ENCODE measurements around the gene CHST11.
A peak's percentile ranks its signal among the peaks of the same experiment; 100 is the strongest.

Gene CHST11

DNA sequence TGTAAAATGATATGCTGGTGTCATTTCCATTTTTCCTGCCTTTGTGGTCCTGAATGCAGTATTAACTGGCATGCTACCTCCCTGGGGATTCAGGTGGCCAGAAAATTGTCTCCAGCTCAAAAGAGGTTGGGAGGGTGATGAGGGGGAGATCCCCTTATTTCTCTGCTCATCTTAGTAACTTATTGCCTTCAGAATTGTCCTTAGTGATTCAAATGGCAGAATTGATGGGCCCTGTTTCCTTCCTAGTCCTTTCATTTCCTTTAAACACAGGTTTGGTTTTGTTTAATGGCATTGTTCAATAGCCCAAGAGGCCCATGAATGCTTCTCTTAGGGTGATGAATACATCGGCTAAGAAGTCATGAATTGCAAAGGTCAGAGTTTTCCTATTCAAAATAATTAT is 294.4 kb downstream of the CHST11 start:
- H3K4me3 ChIP-seq (replicated peaks; ENCODE audit: low read depth, low read length), result no peak overlapping the region
- no peak for TF ChIP-seq CTCF (IDR thresholded peaks at IDR 0.05; ENCODE audit: low read length, missing control alignments)
- no peak for DNase-seq (ENCODE audit: low read depth)

- no peak for DNase-seq (ENCODE audit: low read depth)
- H3K4me3 ChIP-seq (replicated peaks; ENCODE audit: low read depth, low read length), result no peak overlapping the region
- no peak for TF ChIP-seq CTCF (IDR thresholded peaks at IDR 0.05; ENCODE audit: low read length, missing control alignments)
Observed at GRCh38 chr12:104751594-104751993, 294.8 kb downstream of the CHST11 start.

DNA sequence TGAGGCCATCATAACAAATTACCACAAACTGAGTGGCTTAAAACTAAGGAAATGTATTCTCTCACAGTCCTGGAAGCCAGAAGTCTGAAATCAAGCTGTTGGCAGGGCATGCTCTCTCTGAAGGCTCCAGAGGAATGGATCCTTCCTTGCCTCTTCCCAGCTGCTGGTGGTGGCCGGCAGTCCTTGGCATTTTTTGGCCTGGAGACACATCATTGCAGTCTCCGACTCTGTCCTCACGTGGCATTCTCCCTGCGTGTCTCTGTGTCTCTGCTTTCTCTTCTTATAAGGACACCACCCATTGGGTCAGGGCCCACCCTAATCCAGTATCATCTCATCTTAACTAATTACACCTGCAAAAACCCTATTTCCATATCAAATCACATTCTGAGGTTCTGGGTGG is 295.3 kb downstream of the CHST11 start:
- no peak overlapping the region for H3K4me3 ChIP-seq (replicated peaks; ENCODE audit: low read depth, low read length)
- TF ChIP-seq CTCF (IDR thresholded peaks at IDR 0.05; ENCODE audit: low read length, missing control alignments), result no peak

GRCh38 chr12:104752881-104753280 is 296.1 kb downstream of the CHST11 start:
- no peak overlapping the region for H3K4me3 ChIP-seq (replicated peaks; ENCODE audit: low read depth, low read length)
- TF ChIP-seq CTCF (IDR thresholded peaks at IDR 0.05; ENCODE audit: low read length, missing control alignments), result no peak
- no peak for DNase-seq (ENCODE audit: low read depth)

More for the DNA sequence above, 295.3 kb downstream of the CHST11 start:
- DNase-seq (ENCODE audit: low read depth), result no peak

DNA sequence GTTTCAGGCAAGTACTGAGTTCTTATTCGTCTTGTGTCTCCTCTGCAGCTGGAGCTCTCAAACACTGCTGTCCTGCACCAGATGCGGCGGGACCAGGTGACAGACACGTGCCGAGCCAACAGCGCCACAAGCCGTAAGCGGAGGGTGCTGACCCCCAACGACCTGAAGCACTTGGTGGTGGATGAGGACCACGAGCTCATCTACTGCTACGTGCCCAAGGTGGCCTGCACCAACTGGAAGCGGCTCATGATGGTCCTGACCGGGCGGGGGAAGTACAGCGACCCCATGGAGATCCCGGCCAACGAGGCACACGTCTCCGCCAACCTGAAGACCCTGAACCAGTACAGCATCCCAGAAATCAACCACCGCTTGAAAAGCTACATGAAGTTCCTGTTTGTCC is 300.2 kb downstream of the CHST11 start:
- no peak overlapping the region for H3K4me3 ChIP-seq (replicated peaks; ENCODE audit: low read depth, low read length)
- DNase-seq (ENCODE audit: low read depth), result no peak
- TF ChIP-seq CTCF (IDR thresholded peaks at IDR 0.05; ENCODE audit: low read length, missing control alignments), result no peak

DNA sequence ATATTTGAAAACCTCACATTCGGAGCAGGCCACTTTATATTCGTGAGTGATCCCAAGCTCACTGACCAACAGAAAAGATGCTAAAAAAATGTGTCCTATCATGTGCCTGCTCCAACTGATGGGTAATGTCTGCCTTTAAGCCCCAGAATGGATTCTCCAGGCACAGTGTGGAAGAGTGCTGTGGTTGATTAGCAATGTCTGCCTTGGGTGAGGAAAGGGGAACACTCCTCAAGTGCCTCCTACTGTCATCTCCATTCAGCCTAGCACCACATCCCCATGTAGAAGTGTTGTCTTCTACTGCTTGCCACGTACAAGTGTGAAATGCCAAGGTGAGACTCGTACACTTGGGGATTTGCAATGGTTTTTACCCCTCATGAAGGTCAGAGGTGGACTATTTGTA is 302.0 kb downstream of the CHST11 start:
- no peak for DNase-seq (ENCODE audit: low read depth)
- TF ChIP-seq CTCF (IDR thresholded peaks at IDR 0.05; ENCODE audit: low read length, missing control alignments), result no peak
- H3K4me3 ChIP-seq (replicated peaks; ENCODE audit: low read depth, low read length), result no peak overlapping the region

DNA sequence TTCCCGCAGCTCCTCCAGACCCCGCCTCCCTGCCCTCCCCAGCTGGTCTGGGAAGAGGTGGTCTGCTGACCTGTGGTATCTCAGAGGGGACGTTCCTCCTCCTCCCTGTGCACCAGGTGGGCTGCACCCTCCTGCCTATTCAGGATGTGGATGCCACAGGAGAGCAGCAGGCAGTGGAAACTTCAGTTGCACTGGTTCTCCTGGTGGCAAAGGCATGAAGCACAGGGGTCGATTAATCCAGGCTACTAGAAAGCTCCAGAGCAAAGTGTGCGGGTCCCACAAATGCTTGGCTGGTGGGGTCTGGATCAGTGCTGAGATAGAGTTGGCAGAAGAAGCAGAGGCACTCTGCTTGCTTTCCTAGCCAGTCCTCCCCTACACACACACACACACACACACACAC is 304.3 kb downstream of the CHST11 start:
- no peak for DNase-seq (ENCODE audit: low read depth)
- H3K4me3 ChIP-seq (replicated peaks; ENCODE audit: low read depth, low read length), result no peak overlapping the region
- TF ChIP-seq CTCF (IDR thresholded peaks at IDR 0.05; ENCODE audit: low read length, missing control alignments), result peak; percentile 9

Measured in fibroblast of pulmonary artery (primary cell).